ENCODE measurements around the gene CCDC188.

The CCDC188 gene

DNA sequence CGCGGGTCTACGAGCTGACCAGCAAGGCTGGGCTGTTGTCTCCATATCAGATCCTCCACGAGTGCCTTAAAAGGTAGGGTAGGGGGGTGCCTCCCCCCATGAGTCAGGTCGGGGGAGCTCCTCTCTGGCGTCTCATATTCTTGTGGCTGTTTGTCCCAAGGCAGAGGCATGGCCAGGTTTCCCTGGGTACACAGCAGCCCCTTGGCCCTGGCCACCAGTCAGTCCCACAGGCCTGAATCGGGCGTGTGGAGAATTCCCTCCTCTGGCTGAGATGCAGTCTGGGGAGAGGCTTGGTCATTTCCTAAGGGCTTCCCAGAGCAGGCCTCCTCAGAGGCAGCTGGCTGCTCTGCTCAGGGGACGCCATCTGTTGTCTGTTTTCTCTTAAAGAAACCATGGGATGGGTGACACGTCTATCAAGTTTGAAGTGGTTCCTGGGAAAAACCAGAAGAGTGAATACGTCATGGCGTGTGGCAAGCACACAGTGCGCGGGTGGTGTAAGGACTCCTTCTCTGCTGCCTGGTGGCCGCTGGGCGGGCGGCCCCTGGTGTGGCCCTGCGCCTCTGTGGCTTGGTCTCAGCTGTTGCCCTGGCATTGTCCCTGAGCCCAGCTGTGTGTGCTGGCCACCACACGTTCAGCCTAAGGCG is 44.5 kb downstream of the CCDC188 start:
- DNase-seq (ENCODE audit: low spot score), result no peak

- no peak for DNase-seq (ENCODE audit: low spot score)
Observed at GRCh38 chr22:20105456-20106204, 45.2 kb downstream of the CCDC188 start.

DNA sequence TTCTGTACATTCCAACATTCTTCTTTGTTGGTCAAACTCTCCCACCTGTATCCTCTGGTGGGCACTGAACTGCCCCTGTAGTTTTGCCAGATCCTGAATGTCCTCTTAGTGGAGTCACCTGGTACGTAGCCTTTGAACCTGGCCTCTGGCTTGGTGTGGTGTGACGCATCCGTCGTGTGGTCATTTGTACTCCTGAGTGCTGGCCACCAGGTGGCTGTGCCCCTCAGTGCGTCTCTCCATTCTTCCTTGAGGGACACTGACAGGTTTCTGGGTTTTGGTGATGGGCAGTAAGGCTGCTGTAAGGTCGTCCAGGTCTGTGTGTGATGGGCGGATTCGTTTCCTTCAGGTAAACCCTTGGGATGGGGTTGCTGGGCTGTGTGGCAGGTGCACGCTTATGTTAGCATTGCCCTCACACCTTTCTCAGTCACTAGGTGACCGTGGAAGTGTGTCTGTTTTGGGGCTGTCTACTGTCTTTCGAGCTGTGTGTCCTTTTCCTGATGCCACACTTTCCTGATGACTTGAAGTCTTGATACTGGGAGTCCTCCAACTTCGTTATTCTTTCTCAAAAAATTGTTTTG is 48.6 kb downstream of the CCDC188 start:
- DNase-seq (ENCODE audit: low spot score), result no peak

DNA sequence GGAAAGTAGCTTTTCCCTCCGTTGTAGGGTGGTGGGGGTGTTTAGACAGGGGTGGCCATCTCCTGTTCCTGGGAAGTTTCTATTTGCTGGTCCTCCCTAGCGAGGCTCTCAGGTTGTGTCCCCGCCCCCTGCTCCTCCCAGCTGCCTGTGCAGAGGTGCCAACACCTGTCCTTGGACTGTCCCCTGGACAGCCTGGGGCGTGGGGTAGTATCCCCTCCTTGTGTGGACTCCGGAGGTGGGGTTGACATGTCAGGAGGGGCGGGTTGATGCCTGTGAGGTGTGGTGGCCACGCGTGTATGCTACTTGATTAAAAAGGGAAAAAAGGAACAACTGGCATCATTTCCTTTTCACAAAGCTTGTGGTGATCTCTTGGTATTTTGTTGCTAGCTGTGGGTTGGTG is 49.2 kb downstream of the CCDC188 start:
- no peak for DNase-seq (ENCODE audit: low spot score)

DNA sequence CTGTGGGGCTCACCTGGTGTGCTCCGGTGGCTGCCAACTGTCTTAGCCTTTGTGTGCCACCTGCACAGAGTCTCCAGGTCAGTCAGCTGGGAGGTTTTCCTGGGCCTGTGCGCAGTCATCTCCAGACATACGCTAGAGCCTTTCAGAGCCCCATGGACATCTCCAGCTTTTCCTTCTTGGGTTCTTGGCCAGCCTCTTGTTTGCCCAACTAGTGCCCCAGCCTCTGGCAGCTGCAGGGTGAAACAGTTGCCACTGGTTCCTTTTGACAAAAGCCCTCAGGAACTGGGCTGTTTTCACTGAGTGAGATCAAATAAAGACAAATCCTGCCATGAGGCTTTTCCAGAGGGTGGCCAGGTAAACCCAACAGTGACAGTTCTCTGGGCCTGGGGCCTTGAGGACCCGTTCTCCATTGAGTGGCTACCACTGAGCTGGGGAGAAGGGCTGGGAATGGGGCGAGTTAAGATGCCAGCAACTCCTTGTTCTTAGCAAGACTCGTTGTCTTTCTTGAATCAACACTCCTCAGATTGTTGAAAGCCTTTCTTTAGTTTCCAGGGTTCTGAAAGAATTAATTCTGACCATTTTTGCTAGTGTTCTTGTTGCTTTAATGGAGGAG is 51.6 kb downstream of the CCDC188 start:
- no peak for DNase-seq (ENCODE audit: low spot score)
